Ectodermal cell (in vitro differentiated cells): ENCODE data around the gene EYA4.

ENCODE experiments used
- H3K27ac ChIP-seq: 2 replicates; pipeline ENCODE4 v1.7.0; 2013; ENCODE audit warnings: mild to moderate bottlenecking, low read depth, low read length; ENCODE audit not compliant: insufficient read depth, poor library complexity, severe bottlenecking
- H3K27me3 ChIP-seq: 2 replicates; pipeline ENCODE4 v1.7.0; 2013; ENCODE audit warnings: mild to moderate bottlenecking, low read length; ENCODE audit not compliant: insufficient read depth, control insufficient read depth, poor library complexity, severe bottlenecking
- H3K36me3 ChIP-seq: one replicate; pipeline ENCODE4 v1.7.0; 2013; ENCODE audit warnings: low read length; ENCODE audit not compliant: control insufficient read depth, insufficient read depth
- H3K4me1 ChIP-seq: one replicate; pipeline ENCODE4 v1.7.0; 2013; ENCODE audit warnings: low read length; ENCODE audit not compliant: control insufficient read depth, insufficient read depth
- H3K4me3 ChIP-seq: 2 replicates; pipeline ENCODE4 v1.7.0; 2013; ENCODE audit warnings: low read depth, low read length, control low read depth; ENCODE audit not compliant: insufficient read depth
- H3K9me3 ChIP-seq: 2 replicates; pipeline ENCODE4 v1.7.0; 2013; ENCODE audit warnings: mild to moderate bottlenecking, low read length, moderate library complexity; ENCODE audit not compliant: control insufficient read depth
- WGBS, 2 experiments: methylation state at CpG; one replicate each; pipeline ENCODE4 v1.1.7; 2013; ENCODE audit warnings: missing lambda C conversion rate in 2 of 2; 5-methylcytosine and 5-hydroxymethylcytosine counted together

EYA4 gene

GRCh38 chr6:133277900-133278545 is 36.9 kb downstream of the EYA4 start:
- Histone ChIP-seq H3K36me3 (no peaks in the 10 kb centered on the region), H3K27ac (no peak overlapping the region), H3K27me3 (no peaks in the 10 kb centered on the region), H3K4me1 (no peaks in the 10 kb centered on the region), H3K4me3 (no peak overlapping the region), H3K9me3 (no peaks in the 10 kb centered on the region)
- WGBS, 2 experiments = 82 to 87% methylated on average over 2 to 4 of the region's 4 CpGs

DNA sequence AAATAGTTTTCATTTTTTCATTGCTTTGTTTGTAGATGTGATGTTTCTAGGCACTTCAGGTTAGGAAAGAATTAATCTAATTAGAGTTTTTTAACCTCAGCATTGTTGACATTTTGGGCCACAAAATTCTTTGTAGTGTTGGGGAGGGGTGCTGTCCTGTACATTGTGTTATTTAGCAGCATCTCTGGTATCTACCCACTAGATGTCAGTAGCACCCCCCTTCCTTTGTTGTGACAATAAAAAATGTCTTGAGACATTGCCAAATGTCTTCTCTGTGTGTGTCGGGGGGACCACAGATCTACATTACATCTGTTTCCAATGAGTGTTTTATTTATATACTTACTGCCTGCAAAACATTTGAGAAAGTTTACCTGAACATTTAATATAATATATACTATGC is 45.6 kb downstream of the EYA4 start:
- H3K4me1 ChIP-seq = no peaks in the 10 kb centered on the region

DNA sequence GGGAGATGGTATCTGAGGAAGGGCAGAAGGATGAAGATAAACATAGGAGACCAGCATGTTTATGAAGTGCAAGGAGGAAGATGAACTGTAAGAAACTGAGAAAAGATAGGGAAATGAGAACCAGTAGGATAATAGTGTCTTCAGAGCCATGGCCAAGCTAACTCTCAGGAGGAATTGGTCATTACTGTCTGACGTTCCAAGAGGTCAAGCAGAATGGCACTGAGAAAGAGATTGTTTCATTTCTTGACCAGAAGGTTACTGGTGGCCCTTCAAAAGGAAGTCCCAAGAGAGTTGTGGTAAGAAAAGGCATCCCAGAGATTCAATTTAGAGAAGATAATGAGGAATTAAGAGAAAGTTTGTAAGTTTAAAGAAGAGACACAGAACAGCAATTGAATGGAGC is 47.5 kb downstream of the EYA4 start:
- Histone ChIP-seq H3K36me3 (no peaks in the 10 kb centered on the region), H3K9me3 (no peaks in the 10 kb centered on the region), H3K27me3 (no peaks in the 10 kb centered on the region), H3K27ac (no peak overlapping the region), H3K4me3 (no peak overlapping the region), H3K4me1 (no peaks in the 10 kb centered on the region)
- WGBS, 2 experiments = 95 to 97% methylated on average over 1 of the region's 1 CpG

More for the DNA sequence above, 45.6 kb downstream of the EYA4 start:
- no peaks in the 10 kb centered on the region for H3K9me3 ChIP-seq
- H3K4me3 ChIP-seq = no peak overlapping the region
- no peak overlapping the region for H3K27ac ChIP-seq
- no CpG with 5 or more reads among the region's 1 CpG for WGBS, 2 experiments
- no peaks in the 10 kb centered on the region for H3K27me3 ChIP-seq
- no peaks in the 10 kb centered on the region for H3K36me3 ChIP-seq

GRCh38 chr6:133289733-133290306 is 48.7 kb downstream of the EYA4 start:
- H3K36me3 ChIP-seq = no peaks in the 10 kb centered on the region
- H3K9me3 ChIP-seq = no peaks in the 10 kb centered on the region
- H3K27me3 ChIP-seq = no peaks in the 10 kb centered on the region
- no peak overlapping the region for H3K4me3 ChIP-seq
- H3K4me1 ChIP-seq = no peaks in the 10 kb centered on the region
- no peak overlapping the region for H3K27ac ChIP-seq
- WGBS, 2 experiments = 89 to 90% methylated on average over 2 to 5 of the region's 5 CpGs

GRCh38 chr6:133290930-133291329 is 49.8 kb downstream of the EYA4 start:
- Histone ChIP-seq H3K4me1 (no peaks in the 10 kb centered on the region), H3K4me3 (no peak overlapping the region), H3K9me3 (no peaks in the 10 kb centered on the region), H3K36me3 (no peaks in the 10 kb centered on the region), H3K27ac (no peak overlapping the region), H3K27me3 (no peaks in the 10 kb centered on the region)
- WGBS, 2 experiments = no CpG with 5 or more reads among the region's 1 CpG

GRCh38 chr6:133291671-133292070 is 50.5 kb downstream of the EYA4 start:
- Histone ChIP-seq H3K27me3 (no peaks in the 10 kb centered on the region), H3K4me3 (no peak overlapping the region), H3K4me1 (no peaks in the 10 kb centered on the region), H3K27ac (no peak overlapping the region), H3K9me3 (no peaks in the 10 kb centered on the region), H3K36me3 (no peaks in the 10 kb centered on the region)
- 67% methylated on average over 1 of the region's 1 CpG; no CpG with 5 or more reads in 1 of the 2 experiments for WGBS, 2 experiments

DNA sequence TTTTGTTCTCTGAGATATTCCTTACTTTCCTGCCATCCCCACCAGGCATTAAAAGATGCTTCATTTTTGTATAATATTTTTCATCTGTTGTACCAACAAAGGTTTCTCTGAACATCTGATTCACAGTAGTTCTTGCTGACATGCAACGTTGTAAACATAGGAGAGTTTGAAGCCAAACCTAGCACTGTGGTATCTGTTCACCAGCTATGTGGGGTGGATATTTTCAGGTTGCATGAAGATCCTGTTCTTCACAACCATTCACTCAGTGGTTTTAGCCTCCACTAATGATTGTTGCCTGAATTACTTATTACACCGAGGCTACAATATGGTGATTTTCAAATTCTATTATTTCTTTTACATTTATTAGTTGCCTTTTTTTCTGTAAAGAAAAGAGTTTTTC is 56.5 kb downstream of the EYA4 start:
- H3K4me1 ChIP-seq = no peaks in the 10 kb centered on the region
- 82 to 86% methylated on average over 2 of the region's 2 CpGs for WGBS, 2 experiments
- no peaks in the 10 kb centered on the region for H3K36me3 ChIP-seq
- no peaks in the 10 kb centered on the region for H3K9me3 ChIP-seq
- H3K4me3 ChIP-seq = no peak overlapping the region
- H3K27ac ChIP-seq = no peak overlapping the region
- no peaks in the 10 kb centered on the region for H3K27me3 ChIP-seq

DNA sequence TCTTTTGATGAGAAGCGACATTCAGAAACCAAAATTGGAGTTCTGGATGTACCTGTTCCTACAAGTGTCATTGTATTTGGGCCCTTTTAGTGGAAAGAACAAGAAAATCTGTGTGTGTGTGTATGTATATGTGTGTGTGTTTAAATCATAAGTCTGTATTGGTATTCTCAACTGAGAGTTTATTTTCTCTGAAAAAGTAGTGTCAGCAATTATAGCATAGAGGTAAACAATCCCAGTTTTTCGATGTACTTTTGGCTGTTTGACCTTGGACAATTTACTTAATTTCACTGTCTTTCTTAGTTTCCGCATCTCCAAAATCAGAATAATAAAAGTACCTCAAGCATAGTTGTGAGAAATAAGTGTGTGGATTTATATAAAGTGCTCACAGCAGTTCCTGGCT is 57.2 kb downstream of the EYA4 start:
- Histone ChIP-seq H3K27ac (no peak overlapping the region), H3K27me3 (no peaks in the 10 kb centered on the region), H3K9me3 (no peaks in the 10 kb centered on the region), H3K4me1 (no peaks in the 10 kb centered on the region), H3K4me3 (no peak overlapping the region), H3K36me3 (no peaks in the 10 kb centered on the region)
- WGBS, 2 experiments = 94 to 100% methylated on average over 2 of the region's 3 CpGs

DNA sequence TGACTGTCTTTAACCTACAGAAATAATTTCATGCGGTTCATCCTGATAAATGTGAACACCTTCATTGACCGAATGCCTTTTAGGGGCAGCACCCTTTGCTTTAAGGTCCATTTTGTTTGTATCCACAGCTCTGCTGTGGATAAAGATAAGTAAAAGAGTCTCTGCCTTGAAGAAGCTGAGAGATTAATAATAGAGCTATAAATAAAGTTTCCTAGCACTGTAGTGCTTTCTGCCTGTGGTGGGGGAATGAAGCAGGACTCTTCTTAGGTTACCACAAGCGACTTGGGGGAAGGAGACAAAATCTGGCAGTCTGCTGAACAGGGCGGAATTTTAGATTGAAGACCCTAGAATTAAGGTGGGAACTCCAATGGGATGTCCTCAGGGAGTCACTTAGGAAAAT is 57.6 kb downstream of the EYA4 start:
- 93 to 95% methylated on average over 4 of the region's 4 CpGs for WGBS, 2 experiments
- no peaks in the 10 kb centered on the region for H3K36me3 ChIP-seq
- no peaks in the 10 kb centered on the region for H3K27me3 ChIP-seq
- H3K4me1 ChIP-seq = no peaks in the 10 kb centered on the region
- H3K9me3 ChIP-seq = no peaks in the 10 kb centered on the region
- H3K4me3 ChIP-seq = no peak overlapping the region
- no peak overlapping the region for H3K27ac ChIP-seq

DNA sequence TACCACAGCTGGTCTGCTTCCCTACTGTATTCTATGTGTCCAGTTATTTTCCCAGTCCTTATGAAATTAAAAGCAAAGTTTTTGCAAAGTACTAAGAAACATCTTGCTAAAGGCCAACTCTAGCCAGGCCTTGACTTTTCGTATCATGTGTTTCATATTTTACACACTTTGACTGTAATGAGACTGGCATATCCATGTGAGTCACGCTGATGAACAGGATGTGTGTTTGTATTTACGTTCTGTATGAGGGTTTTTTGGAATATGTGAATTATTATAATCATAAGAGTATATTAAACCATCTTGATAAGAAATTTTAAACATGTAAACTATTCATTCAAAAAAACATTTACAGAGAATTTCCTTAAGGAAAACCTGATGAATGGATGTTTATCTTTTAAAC is 59.7 kb downstream of the EYA4 start:
- 100% methylated on average over 1 to 2 of the region's 3 CpGs for WGBS, 2 experiments
- H3K27ac ChIP-seq = no peak overlapping the region
- no peaks in the 10 kb centered on the region for H3K4me1 ChIP-seq
- H3K27me3 ChIP-seq = no peaks in the 10 kb centered on the region
- no peak overlapping the region for H3K4me3 ChIP-seq
- no peaks in the 10 kb centered on the region for H3K36me3 ChIP-seq
- no peaks in the 10 kb centered on the region for H3K9me3 ChIP-seq
